Peyer's patch (tissue), 4 donors: Measurements from ENCODE around the gene SLC41A2. TPM values are rescaled to one million over a fixed set of nuclear protein-coding genes. Genes with fewer than 3 reads are reported as not detected.

Experiments
- DNase-seq, 3 donors: peaks; one replicate each; pipeline ENCODE4 v3.0.0-alpha.2; 2017 to 2019
- H3K27ac ChIP-seq, 4 donors: fragments of 200-600 bp; sonication (generic); one replicate each; pipeline ENCODE4 v1.5.1; 2016 to 2019
- H3K27me3 ChIP-seq, 2 donors: fragments of 200-600 bp; sonication (generic); one replicate each; pipeline ENCODE4 v1.5.1; 2019
- H3K36me3 ChIP-seq, 3 donors: fragments of 200-600 bp; sonication (generic); one replicate each; pipeline ENCODE4 v1.5.1; 2016 to 2019
- H3K4me1 ChIP-seq, 4 donors: fragments of 200-600 bp; sonication (generic); one replicate each; pipeline ENCODE4 v1.5.1; 2016 to 2019
- H3K4me3 ChIP-seq, 4 donors: fragments of 200-600 bp; sonication (generic); 1 replicate in 3 of 4; 2 replicates in 1 of 4; pipeline ENCODE4 v1.5.1; 2016 to 2019; ENCODE audit warnings: mild to moderate bottlenecking in 1 of 4
- H3K9me3 ChIP-seq, 4 donors: fragments of 200-600 bp; sonication (generic); one replicate each; pipeline ENCODE4 v1.5.1; 2016 to 2019; ENCODE audit warnings: mild to moderate bottlenecking in 1 of 4
- CTCF ChIP-seq, 6 experiments: fragments of 450-650 bp in 4 of 6; fragments of 200-600 bp in 2 of 6; sonication (generic) in 1 of 6; IDR thresholded peaks; one replicate each; pipeline ENCODE4 v1.5.1; 2017 to 2019; ENCODE audit warnings: antibody characterized with exemption in 6 of 6, mild to moderate bottlenecking in 3 of 6, moderate library complexity in 1 of 6
- POLR2A ChIP-seq, 2 donors: fragments of 450-650 bp; IDR thresholded peaks; one replicate each; pipeline ENCODE4 v1.5.1; 2017; ENCODE audit warnings: antibody characterized with exemption in 2 of 2, mild to moderate bottlenecking in 2 of 2, moderate library complexity in 2 of 2
- total RNA-seq, 4 donors: library from RNA; depleted of rRNA; stranded (reverse); fragments of >200 nt; gene quantifications; one replicate each; pipeline ENCODE4 v1.1.0, GENCODE V29; 2016

SLC41A2 gene
- total RNA-seq, 4 donors from 2014 or later: 11.6 to 178 (median 114) TPM

DNA sequence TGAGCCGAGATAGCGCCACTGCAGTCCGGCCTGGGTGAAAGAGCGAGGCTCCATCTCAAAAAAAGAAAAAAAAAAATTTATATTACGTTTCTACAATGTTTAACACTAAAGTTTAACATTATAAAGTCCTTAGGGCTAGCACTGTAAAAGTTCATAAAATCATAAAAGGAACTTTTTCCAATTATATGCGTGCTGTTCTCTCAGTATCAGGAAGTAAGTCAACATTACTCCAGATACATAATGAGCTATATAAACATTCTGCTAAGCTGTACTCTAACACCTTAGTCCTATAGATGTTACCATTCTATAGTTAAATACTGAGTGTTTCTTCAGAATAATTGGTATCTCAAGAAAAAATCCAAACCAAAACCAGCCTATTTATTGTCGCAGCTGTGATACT lies 32.6 kb downstream of the SLC41A2 start:
- Histone ChIP-seq H3K4me1 (no peaks in the 10 kb centered on the region), H3K27me3 (no peaks in the 10 kb centered on the region), H3K36me3 (no peaks in the 10 kb centered on the region), H3K9me3 (peaks cover 0 to 5% (median 0%) of the 10 kb centered on the region in 4 donors), H3K27ac (no peak overlapping the region), H3K4me3 (no peak overlapping the region)
- no peak for DNase-seq
- TF ChIP-seq CTCF (IDR thresholded peaks at IDR 0.05): no peak
- TF ChIP-seq POLR2A (IDR thresholded peaks at IDR 0.05): no peak

DNA sequence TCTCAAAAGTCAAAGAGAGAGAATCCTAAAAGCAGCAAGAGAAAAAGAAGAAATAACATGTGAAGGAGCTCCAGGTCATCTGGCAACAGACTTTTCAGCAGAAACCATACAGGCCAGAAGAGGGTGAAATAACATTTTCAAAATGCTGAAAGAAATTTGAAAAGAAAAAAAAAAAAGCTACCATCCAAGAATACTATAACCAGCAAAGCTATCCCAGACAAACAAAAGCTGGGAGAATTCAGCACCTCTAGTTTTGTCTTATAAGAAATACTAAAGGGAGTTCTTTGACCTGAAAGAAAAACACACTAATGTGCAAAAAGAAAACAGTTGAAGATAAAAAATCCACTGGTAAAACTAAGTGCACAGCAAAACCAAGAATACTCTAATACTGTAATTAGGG lies 36.8 kb downstream of the SLC41A2 start:
- Histone ChIP-seq H3K27ac (no peak overlapping the region), H3K4me3 (no peak overlapping the region), H3K27me3 (no peaks in the 10 kb centered on the region), H3K36me3 (no peaks in the 10 kb centered on the region), H3K4me1 (no peaks in the 10 kb centered on the region), H3K9me3 (peaks cover 0 to 5% (median 0%) of the 10 kb centered on the region in 4 donors)
- no peak for DNase-seq
- TF ChIP-seq POLR2A (IDR thresholded peaks at IDR 0.05) (no peak), CTCF (IDR thresholded peaks at IDR 0.05) (no peak)

DNA sequence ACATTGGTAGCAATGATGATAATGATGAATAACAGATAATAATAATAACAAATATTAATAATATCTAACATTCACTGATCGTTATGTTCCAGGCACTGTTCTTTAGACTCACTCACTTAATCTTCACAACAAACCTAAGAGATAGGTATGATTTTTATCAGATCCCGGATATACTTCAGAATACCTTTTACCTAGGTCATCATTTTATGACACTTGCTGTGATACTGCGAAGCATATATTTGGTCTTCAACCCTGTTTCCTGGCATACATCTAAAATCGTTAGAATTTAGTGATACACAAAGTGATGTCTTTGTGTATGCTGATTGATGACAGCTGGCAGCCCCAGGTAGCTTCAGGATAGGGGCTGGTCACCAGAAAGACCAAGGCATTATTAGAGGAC lies 46.1 kb downstream of the SLC41A2 start:
- Histone ChIP-seq H3K36me3 (no peaks in the 10 kb centered on the region), H3K27me3 (no peaks in the 10 kb centered on the region), H3K27ac (no peak overlapping the region), H3K4me3 (no peak overlapping the region), H3K9me3 (no peaks in the 10 kb centered on the region), H3K4me1 (no peaks in the 10 kb centered on the region)
- no peak for DNase-seq
- TF ChIP-seq CTCF (IDR thresholded peaks at IDR 0.05) (no peak), POLR2A (IDR thresholded peaks at IDR 0.05) (no peak)

GRCh38 chr12:104910196-104910840 lies 47.8 kb downstream of the SLC41A2 start:
- H3K9me3 ChIP-seq: no peaks in the 10 kb centered on the region
- no peak overlapping the region for H3K4me3 ChIP-seq
- no peaks in the 10 kb centered on the region for H3K4me1 ChIP-seq
- DNase-seq: no peak
- H3K27ac ChIP-seq: no peak overlapping the region
- no peaks in the 10 kb centered on the region for H3K36me3 ChIP-seq
- H3K27me3 ChIP-seq: no peaks in the 10 kb centered on the region
- TF ChIP-seq CTCF (IDR thresholded peaks at IDR 0.05): no peak

DNA sequence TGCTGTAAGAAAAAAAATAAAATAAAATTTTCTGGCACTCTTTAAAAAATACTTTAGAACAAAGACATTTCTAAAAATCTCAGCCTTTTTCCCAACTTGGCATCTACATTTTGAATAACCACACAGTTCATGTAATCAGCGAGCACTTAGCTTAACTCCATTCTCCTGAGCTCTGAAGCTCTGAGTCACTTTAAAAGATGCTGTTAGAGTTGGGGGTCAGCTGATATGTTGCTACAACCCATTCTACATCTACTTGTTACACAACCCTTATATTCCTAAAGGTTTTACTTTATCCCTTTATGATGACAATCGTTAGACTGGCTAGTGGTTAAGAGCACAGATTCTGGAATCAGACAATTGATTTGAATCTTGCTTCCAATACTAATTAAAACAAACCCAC lies 48.3 kb downstream of the SLC41A2 start:
- Histone ChIP-seq H3K4me1 (no peaks in the 10 kb centered on the region), H3K36me3 (no peaks in the 10 kb centered on the region), H3K27me3 (no peaks in the 10 kb centered on the region), H3K27ac (no peak overlapping the region), H3K4me3 (no peak overlapping the region), H3K9me3 (no peaks in the 10 kb centered on the region)
- no peak for TF ChIP-seq POLR2A (IDR thresholded peaks at IDR 0.05)
- TF ChIP-seq CTCF (IDR thresholded peaks at IDR 0.05): no peak
- no peak for DNase-seq

Other genes with a start within 250 kb of the SLC41A2 start
- 1 to 10 TPM; 1.2 to 7.1 (median 5.1) TPM for gene NOPCHAP1, start 28.0 kb upstream of the SLC41A2 start, total RNA-seq
- gene ALDH1L2, start 126.2 kb upstream of the SLC41A2 start, total RNA-seq: 1 to 10 TPM in 3 of 4 donors, under 1 TPM in 1; 0.70 to 5.8 (median 4.0) TPM
- 10 to 100 TPM; 56.6 to 93.3 (median 71.4) TPM for gene WASHC4, start 149.4 kb upstream of the SLC41A2 start, total RNA-seq